Thoracic aorta (tissue), 2 donors: ENCODE measurements around the gene TTYH3. TPM values are rescaled to one million over a fixed set of nuclear protein-coding genes. Genes with fewer than 3 reads are reported as not detected.

Experiments
- ATAC-seq: fragments of 150-250 bp; one replicate; pipeline ENCODE4 v1.8.0; 2017; ENCODE audit warnings: low read depth; ENCODE audit not compliant: insufficient number of reproducible peaks, low FRiP score
- DNase-seq: peaks from one replicate; pipeline ENCODE4 v3.0.0-alpha.2; 2020; ENCODE audit warnings: low spot score
- H3K27ac ChIP-seq, 2 donors: fragments of 200-600 bp; sonication (generic); 1 replicate in 1 of 2; 2 replicates in 1 of 2; pipeline ENCODE4 v1.5.1; 2016; ENCODE audit warnings: mild to moderate bottlenecking in 2 of 2, moderate library complexity in 2 of 2
- H3K27me3 ChIP-seq: fragments of 200-600 bp; sonication (generic); replicated peaks from 2 replicates; pipeline ENCODE4 v1.6.0; 2016; ENCODE audit warnings: mild to moderate bottlenecking; ENCODE audit not compliant: insufficient read depth
- H3K36me3 ChIP-seq: fragments of 200-600 bp; sonication (generic); one replicate; pipeline ENCODE4 v1.5.1; 2016
- H3K4me1 ChIP-seq, 2 donors: fragments of 200-600 bp; sonication (generic); 1 replicate in 1 of 2; 2 replicates in 1 of 2; pipeline versions ENCODE4 v1.5.1 to v1.6.0; 2016; ENCODE audit warnings: low read depth in 2 of 2, mild to moderate bottlenecking in 1 of 2; ENCODE audit not compliant: control insufficient read depth in 1 of 2
- H3K4me3 ChIP-seq: fragments of 200-600 bp; sonication (generic); 2 replicates; pipeline ENCODE4 v1.5.1; 2016; ENCODE audit warnings: mild to moderate bottlenecking
- H3K9me3 ChIP-seq: fragments of 200-600 bp; sonication (generic); 2 replicates; pipeline ENCODE4 v1.5.1; 2016
- CTCF ChIP-seq: fragments of 200-600 bp; sonication (generic); IDR thresholded peaks from one replicate; pipeline ENCODE4 v1.5.1; 2019; ENCODE audit warnings: antibody characterized with exemption
- total RNA-seq, 2 donors: library from RNA; depleted of rRNA; stranded (reverse); fragments of >200 nt; gene quantifications; one replicate each; pipeline versions ENCODE4 v1.1.0 to v1.2.3, GENCODE V29; 2016

Gene TTYH3
- total RNA-seq, 2 donors from 2014 or later: 58.6 to 69.3 TPM

- DNase-seq (no peak), ATAC-seq (no peak)
- Histone ChIP-seq H3K4me3 (no peak overlapping the region), H3K4me1 (peaks cover 0 to 11% of the 10 kb centered on the region in 2 donors), H3K9me3 (no peaks in the 10 kb centered on the region), H3K36me3 (no peaks in the 10 kb centered on the region), H3K27ac (no peak overlapping the region), H3K27me3 (no peaks in the 10 kb centered on the region)
- no peak for TF ChIP-seq CTCF
Measured at GRCh38 chr7:2699289-2699620, 67.5 kb downstream of the TTYH3 start.

- Histone ChIP-seq H3K27ac (no peak overlapping the region), H3K36me3 (no peaks in the 10 kb centered on the region), H3K27me3 (no peaks in the 10 kb centered on the region), H3K4me1 (peaks cover 0 to 11% of the 10 kb centered on the region in 2 donors), H3K4me3 (no peak overlapping the region), H3K9me3 (no peaks in the 10 kb centered on the region)
- no peak for ATAC-seq
- no peak for TF ChIP-seq CTCF
- no peak for DNase-seq
Measured at GRCh38 chr7:2700141-2700850, 68.5 kb downstream of the TTYH3 start.

- Histone ChIP-seq H3K4me1 (peaks cover 0 to 11% of the 10 kb centered on the region in 2 donors), H3K4me3 (no peak overlapping the region), H3K9me3 (no peaks in the 10 kb centered on the region), H3K27ac (no peak overlapping the region), H3K36me3 (no peaks in the 10 kb centered on the region), H3K27me3 (no peaks in the 10 kb centered on the region)
- no peak for DNase-seq
- TF ChIP-seq CTCF: no peak
- no peak for ATAC-seq
Measured at GRCh38 chr7:2701424-2701823, 69.6 kb downstream of the TTYH3 start.

- H3K36me3 ChIP-seq: no peaks in the 10 kb centered on the region
- H3K27me3 ChIP-seq: no peaks in the 10 kb centered on the region
- no peak overlapping the region for H3K27ac ChIP-seq
- peaks cover 0 to 11% of the 10 kb centered on the region in 2 donors for H3K4me1 ChIP-seq
- DNase-seq (no peak), ATAC-seq (no peak)
- TF ChIP-seq CTCF: no peak
- no peak overlapping the region for H3K4me3 ChIP-seq
- H3K9me3 ChIP-seq: no peaks in the 10 kb centered on the region
Measured at GRCh38 chr7:2701832-2702593, 70.2 kb downstream of the TTYH3 start.

GRCh38 chr7:2702594-2702957, 70.8 kb downstream of the TTYH3 start:
- no peak for TF ChIP-seq CTCF

More at GRCh38 chr7:2702594-2702957, 70.8 kb downstream of the TTYH3 start:
- ATAC-seq (no peak), DNase-seq (no peak)
- H3K27me3 ChIP-seq: no peaks in the 10 kb centered on the region
- no peaks in the 10 kb centered on the region for H3K9me3 ChIP-seq
- H3K4me1 ChIP-seq: peaks cover 0 to 11% of the 10 kb centered on the region in 2 donors
- H3K27ac ChIP-seq: no peak overlapping the region
- no peaks in the 10 kb centered on the region for H3K36me3 ChIP-seq
- H3K4me3 ChIP-seq: no peak overlapping the region
